ENCODE measurements around the gene ADAMTS17.

The ADAMTS17 gene

GRCh38 chr15:99923711-99924110 lies 418.1 kb downstream of the ADAMTS17 start:
- no peak for DNase-seq

Data from hippocampal formation (tissue), 2 donors.